Mucosa of descending colon (tissue), 3 donors: ENCODE results near the gene TMEM259. TPM values are rescaled to one million over a fixed set of nuclear protein-coding genes. Genes with fewer than 3 reads are reported as not detected.
"Not testable (repeated sequence)": the region's sequence is repeated elsewhere in the genome, so short reads cannot be mapped to it uniquely, and the experiment has no call there.

ENCODE experiments used
- ATAC-seq: fragments of 200-7000 bp; cut with Tn5 transposase; one replicate; pipeline ENCODE4 v1.9.1; 2020; ENCODE audit warnings: mild to moderate bottlenecking, moderate library complexity
- DNase-seq, 3 donors: peaks; one replicate each; pipeline ENCODE4 v3.0.0-alpha.2; 2020
- H3K36me3 ChIP-seq: fragments of 200-600 bp; one replicate; pipeline ENCODE4 v1.8.0; 2021; ENCODE audit warnings: low read depth, mild to moderate bottlenecking
- H3K4me1 ChIP-seq: fragments of 200-600 bp; one replicate; pipeline ENCODE4 v1.8.0; 2021; ENCODE audit warnings: low read depth, mild to moderate bottlenecking
- H3K4me3 ChIP-seq: fragments of 200-600 bp; one replicate; pipeline ENCODE4 v1.8.0; 2021; ENCODE audit warnings: mild to moderate bottlenecking
- H3K9me3 ChIP-seq: fragments of 200-600 bp; one replicate; pipeline ENCODE4 v1.8.0; 2021; ENCODE audit warnings: mild to moderate bottlenecking
- intact Hi-C, 2 donors: fragments of 100-400 bp; cut with DNase I in 1 of 2; cut with micrococcal nuclease in 1 of 2; formaldehyde crosslinking; loops; one replicate each; pipeline versions ENCODE4 v1.11.0 to v1.11.1; 2022; cut with DNase I, micrococcal nuclease
- total RNA-seq, 3 donors: library from RNA; stranded (reverse); fragmentation: NEBNext Ultra II Directional in 2 of 3; extraction: Animal tissue kit (Norgen Biotek cat#: 25700) in 2 of 3; gene quantifications; one replicate each; pipeline versions ENCODE4 v1.2.1 to v1.2.4, GENCODE V29; 2021 to 2023
- TF ChIP-seq, protein P1 (sequence below): fragments of 200-600 bp; IDR thresholded peaks from one replicate; pipeline ENCODE4 v1.8.0; 2022; ENCODE audit warnings: antibody characterized with exemption, mild to moderate bottlenecking
- donor health status: DM: no; HTN: no; CAD: no; lungs with moderate emphysema.
- donor health status: DM: no; HTN: no; CAD: no.
- donor health status: DM: no; HTN: yes; CAD: no.

TMEM259 gene
- total RNA-seq, 3 donors from 2014 or later, result 185 to 199 (median 190) TPM

DNA sequence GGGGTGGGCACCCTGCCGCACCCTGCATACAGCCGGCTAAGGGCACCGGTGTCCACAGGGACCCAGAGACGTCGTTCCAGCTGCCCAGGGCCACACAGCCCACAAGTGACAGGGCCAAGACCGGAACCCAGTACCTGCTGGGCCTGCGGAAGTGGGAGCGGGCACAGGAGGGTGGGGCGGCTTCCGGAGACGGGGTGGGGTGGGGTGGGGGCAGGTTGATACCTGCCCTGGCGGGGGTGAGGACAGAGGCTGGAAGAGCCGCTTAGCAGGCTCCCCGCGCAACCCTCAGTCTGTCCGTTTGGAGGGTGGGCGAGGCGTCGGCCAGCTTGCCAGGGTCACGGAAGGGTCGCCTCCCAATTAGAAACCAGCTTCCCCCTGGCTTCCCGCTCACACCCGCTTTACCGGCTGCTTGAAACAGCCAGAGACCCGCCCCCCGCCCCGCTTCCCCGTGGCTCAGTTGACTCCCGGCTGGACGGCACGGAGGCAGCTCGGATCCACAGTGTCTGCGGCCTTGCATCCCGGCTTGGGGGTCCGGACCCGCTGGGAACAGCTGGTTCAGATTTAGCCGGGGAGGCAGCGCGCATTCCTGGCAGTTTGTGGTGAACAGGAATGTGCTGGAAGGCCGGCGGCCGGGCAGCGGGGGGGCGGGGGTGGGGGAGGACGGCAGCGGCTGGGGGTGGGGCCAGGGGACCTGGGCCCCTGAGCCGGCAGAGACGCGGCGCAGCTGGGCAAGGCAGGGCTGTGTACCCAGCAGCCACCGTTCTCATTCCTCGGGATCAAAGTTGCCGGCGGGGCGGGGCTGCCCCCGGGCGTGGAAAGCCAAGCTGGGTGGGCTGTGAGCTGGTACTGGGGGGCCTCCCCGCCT is 7.4 kb upstream of the TMEM259 start:
- TF ChIP-seq, protein P1, sequence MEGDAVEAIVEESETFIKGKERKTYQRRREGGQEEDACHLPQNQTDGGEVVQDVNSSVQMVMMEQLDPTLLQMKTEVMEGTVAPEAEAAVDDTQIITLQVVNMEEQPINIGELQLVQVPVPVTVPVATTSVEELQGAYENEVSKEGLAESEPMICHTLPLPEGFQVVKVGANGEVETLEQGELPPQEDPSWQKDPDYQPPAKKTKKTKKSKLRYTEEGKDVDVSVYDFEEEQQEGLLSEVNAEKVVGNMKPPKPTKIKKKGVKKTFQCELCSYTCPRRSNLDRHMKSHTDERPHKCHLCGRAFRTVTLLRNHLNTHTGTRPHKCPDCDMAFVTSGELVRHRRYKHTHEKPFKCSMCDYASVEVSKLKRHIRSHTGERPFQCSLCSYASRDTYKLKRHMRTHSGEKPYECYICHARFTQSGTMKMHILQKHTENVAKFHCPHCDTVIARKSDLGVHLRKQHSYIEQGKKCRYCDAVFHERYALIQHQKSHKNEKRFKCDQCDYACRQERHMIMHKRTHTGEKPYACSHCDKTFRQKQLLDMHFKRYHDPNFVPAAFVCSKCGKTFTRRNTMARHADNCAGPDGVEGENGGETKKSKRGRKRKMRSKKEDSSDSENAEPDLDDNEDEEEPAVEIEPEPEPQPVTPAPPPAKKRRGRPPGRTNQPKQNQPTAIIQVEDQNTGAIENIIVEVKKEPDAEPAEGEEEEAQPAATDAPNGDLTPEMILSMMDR, result no peak
- no peaks in the 10 kb centered on the region for H3K9me3 ChIP-seq
- H3K4me1 ChIP-seq, result peaks cover 23% of the 10 kb centered on the region
- H3K4me3 ChIP-seq, result peak overlapping the region; percentile 81
- peak; percentile 79 to 92 (median 87) for DNase-seq
- peak; percentile 84 for ATAC-seq
- no peaks in the 10 kb centered on the region for H3K36me3 ChIP-seq
- intact Hi-C loops, result no loop called here

DNA sequence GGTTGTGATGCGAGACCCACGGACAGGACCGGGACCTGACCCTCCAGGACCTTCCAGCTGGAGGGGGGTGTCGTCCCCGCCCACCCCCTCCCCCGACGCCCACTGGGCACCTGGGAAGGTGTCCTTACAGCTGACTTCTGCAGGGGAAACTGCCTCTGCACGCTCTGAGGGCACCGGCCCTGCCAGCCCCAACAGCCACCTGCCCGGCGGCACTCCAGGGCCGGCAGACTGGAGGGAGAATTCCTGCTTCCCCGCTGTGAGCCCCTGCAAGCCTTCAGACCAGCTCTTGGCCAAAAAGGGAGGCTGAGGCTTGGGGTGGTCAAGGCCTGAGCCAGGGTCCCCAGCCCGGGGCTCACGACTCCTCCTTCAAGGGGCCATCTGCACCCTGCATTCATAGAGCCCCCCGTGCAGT is 6.7 kb upstream of the TMEM259 start:
- intact Hi-C loops, result no loop called here
- peaks cover 23% of the 10 kb centered on the region for H3K4me1 ChIP-seq
- DNase-seq (peak in 1 of 3 donors; percentile 64), ATAC-seq (peak; percentile 38)
- H3K4me3 ChIP-seq, result peak overlapping the region; percentile 81
- no peaks in the 10 kb centered on the region for H3K36me3 ChIP-seq
- no peaks in the 10 kb centered on the region for H3K9me3 ChIP-seq
- TF ChIP-seq, protein P1, result no peak

DNA sequence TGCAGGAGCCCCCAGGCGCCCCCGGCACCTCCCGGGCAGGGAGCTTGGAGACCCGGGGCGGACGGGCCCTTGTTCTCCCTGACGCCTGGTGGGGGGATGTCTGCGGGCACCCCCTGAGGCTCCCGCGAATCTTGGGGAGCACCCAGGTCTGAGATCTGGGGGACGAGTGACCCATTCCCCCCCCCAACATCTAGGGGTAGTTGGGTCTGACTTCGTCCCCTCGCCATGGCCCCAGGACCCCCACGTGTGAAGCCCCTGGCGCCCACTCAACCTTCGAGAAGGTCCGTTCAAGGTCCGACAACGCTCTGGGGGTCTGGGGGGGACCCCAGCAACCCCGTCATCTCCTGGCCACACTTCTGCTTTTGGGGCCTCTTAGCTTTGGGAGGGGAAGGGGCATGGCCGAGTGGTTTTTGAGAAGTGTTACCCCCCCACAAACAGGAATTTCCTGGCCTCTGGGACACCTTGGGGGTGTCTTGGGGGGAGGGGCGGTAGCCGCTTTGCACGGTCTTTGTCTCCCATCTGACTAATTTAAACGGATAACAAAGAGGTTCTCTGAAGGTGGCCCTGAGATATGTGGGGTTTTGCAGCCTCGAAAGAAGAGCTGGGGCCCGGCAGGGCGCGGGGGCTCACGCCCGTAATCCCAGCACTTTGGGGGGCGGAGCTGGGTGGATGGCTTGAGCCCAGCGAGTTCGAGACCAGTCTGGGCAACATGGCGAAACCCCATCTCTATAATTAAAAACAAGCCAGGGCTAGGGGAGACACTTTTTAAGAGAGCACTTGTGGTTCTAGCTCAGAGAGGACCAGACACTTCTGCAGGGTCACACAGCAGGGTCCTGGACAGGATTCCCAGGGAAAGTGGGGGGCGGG is 6.1 kb upstream of the TMEM259 start:
- Histone ChIP-seq H3K9me3 (no peaks in the 10 kb centered on the region), H3K36me3 (no peaks in the 10 kb centered on the region), H3K4me3 (peak overlapping the region; percentile 81), H3K4me1 (peaks cover 25% of the 10 kb centered on the region)
- TF ChIP-seq, protein P1, result no peak
- ATAC-seq, result peak; percentile 2
- intact Hi-C loops, result no loop called here
- peak; percentile 65 to 70 (median 67) for DNase-seq

DNA sequence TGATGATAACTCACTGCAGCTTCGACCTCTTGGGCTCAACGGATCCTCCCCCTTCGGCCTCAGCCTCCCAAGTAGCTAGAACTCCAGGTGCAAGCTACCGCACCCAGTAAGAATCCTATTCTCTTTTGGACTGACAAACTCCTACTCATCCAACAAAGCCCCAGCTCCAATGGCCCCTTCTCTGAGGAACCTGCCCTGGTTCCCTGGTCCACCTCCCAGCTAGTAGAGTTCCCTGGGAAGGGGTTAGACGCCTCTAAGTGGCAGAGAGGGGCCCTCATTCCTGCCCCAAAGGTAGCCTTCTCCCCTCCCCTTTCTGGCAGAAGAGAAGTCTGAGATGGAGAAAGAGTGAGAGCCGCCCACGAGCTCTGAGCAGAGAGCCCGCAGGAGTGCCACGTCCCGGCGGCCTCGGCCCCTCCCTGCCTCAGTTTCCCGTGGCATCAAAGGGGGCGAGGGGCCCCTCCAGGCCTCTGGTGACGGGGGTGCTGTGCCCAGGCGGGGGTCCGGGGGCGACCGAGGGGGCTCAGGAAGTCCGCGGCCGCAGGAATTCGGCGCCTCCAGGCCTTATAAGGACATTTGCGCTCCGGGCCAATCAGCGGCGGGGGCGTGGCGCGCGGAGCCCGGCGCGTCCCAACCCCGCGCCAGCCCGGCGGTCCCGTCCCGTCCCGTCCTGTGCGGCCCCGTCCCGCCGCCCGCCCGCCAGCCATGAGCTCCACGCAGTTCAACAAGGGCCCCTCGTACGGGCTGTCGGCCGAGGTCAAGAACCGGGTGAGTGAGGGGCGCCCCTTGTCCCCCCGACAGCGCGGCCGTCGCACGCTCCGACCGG is 5.2 kb upstream of the TMEM259 start, which contains the start of gene CNN2:
CNN2 (plus strand) TSS at position 649 of the 823 bp plus-strand sequence; CDS start at position 703, 54 bp downstream.
- Histone ChIP-seq H3K9me3 (no peaks in the 10 kb centered on the region), H3K36me3 (no peaks in the 10 kb centered on the region), H3K4me3 (peak within 1 kb of the TSS; percentile 81), H3K4me1 (peaks cover 29% of the 10 kb centered on the region)
- peak; percentile 89 to 91 (median 89) for DNase-seq
- TF ChIP-seq, protein P1, result no peak
- peak; percentile 76 for ATAC-seq
- intact Hi-C loops, result no loop called here

DNA sequence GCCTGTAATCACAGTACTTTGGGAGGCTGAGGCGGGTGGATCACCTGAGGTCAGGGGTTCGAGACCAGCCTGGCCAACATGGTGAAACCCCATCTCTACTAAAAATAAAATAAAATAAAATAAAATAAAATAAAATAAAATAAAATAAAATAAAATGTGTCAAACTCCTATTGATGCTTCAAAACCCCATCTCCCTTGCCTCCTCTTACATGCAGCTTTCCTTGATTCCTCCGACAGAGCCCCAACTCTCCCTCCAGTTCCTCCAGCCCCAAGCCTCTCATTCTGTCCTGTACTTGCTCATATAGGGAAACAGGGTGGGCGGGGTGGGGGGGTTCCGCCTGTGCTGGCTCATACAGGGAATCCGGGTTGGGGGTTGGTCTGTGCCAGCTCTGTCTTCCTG is 4.2 kb upstream of the TMEM259 start:
- intact Hi-C loops, H3K4me3 ChIP-seq, ATAC-seq, DNase-seq, H3K36me3 ChIP-seq, H3K9me3 ChIP-seq: not testable (repeated sequence)
- peaks cover 22% of the 10 kb centered on the region for H3K4me1 ChIP-seq

DNA sequence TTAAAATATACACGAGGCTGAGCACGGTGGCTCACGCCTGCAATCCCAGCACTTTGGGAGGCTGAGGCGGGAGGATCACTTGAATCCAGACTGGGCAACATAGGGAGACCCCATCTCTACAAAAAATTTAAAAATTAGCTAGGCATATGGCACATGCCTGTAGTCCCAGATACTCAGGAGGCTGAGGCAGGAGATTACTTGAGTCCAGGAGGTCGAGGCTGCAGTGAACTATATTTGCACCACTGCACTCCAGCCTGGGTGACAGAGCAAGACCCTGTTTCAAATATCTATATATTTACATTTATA is 2.9 kb upstream of the TMEM259 start:
- peaks cover 25% of the 10 kb centered on the region for H3K4me1 ChIP-seq
- H3K9me3 ChIP-seq, DNase-seq, H3K4me3 ChIP-seq, intact Hi-C loops, ATAC-seq, H3K36me3 ChIP-seq: not testable (repeated sequence)
